ENCODE measurements around the gene SLC7A7. TPM values are rescaled to one million over a fixed set of nuclear protein-coding genes. Genes with fewer than 3 reads are reported as not detected.

Gene SLC7A7
- total RNA-seq, 1 experiment from 2014 or later, result 3.1 TPM

GRCh38 chr14:22822016-22822570 is 6.9 kb upstream of the SLC7A7 start:
- H4K5ac ChIP-seq (ENCODE audit: insufficient read length, low read depth, low read length), result no peak overlapping the region
- H2BK12ac ChIP-seq (ENCODE audit: insufficient read length, low read depth, low read length), result peak overlapping the region; percentile 83
- H3K36me3 Mint-ChIP-seq (ENCODE audit: insufficient read depth in 1 of 3, low read depth in 3 of 3), result no peaks in the 10 kb centered on the region; a peak in 1 of 7 replicates
- H3K79me2 ChIP-seq (ENCODE audit: insufficient read depth, low read length), result no peaks in the 10 kb centered on the region
- no peaks in the 10 kb centered on the region for H3K9me3 ChIP-seq (ENCODE audit: control insufficient read depth, low read depth, low read length)
- no peak overlapping the region for H3K56ac ChIP-seq (ENCODE audit: insufficient read length, low read depth, low read length)
- peak overlapping the region; percentile 9 for H3T11ph ChIP-seq (ENCODE audit: low read length)
- peak overlapping the region; percentile 64 for H2BK5ac ChIP-seq (ENCODE audit: insufficient read length, low read length)
- peak; percentile 77 for DNase-seq
- peaks cover 13% of the 10 kb centered on the region for H3K4me1 ChIP-seq (ENCODE audit: insufficient read depth, low read length)
- no peak for TF ChIP-seq CTCF (conservative IDR thresholded peaks at IDR 0.05)
- no peak overlapping the region for H2AK5ac ChIP-seq (ENCODE audit: insufficient read length, low read length)
- H3K4me2 ChIP-seq (ENCODE audit: insufficient read depth, insufficient read length, low read length), result peak overlapping the region; percentile 79
- no peaks in the 10 kb centered on the region for H3K79me1 ChIP-seq (ENCODE audit: insufficient read depth, low read depth, low read length, poor library complexity, severe bottlenecking)
- peaks cover 4% of the 10 kb centered on the region for H3K27me3 Mint-ChIP-seq (ENCODE audit: low read depth)
- no peaks in the 10 kb centered on the region for H4K20me1 ChIP-seq (ENCODE audit: control insufficient read depth, insufficient read depth, insufficient read length)
- WGBS (ENCODE audit: extremely low coverage, insufficient read length, low lambda C conversion rate), result no CpG with 5 or more reads among the region's 32 CpGs
- H3K4me1 Mint-ChIP-seq, result peaks cover 44 to 52% of the 10 kb centered on the region in 2 experiments
- no peak overlapping the region for H3K23ac ChIP-seq (ENCODE audit: insufficient read length, low read depth, low read length)
- H2BK20ac ChIP-seq (ENCODE audit: low read depth, low read length, poor library complexity, severe bottlenecking), result no peak overlapping the region
- H3K9me3 Mint-ChIP-seq, result no peaks in the 10 kb centered on the region; a peak in 1 of 5 replicates
- peak overlapping the region; percentile 46 for H3K27ac ChIP-seq (ENCODE audit: insufficient read length, low read depth, low read length)
- H3K4ac ChIP-seq (ENCODE audit: low read depth, low read length), result no peak overlapping the region; the same call in 1 of the 2 replicates
- peak overlapping the region; percentile 75 to 86 for H3K4me3 Mint-ChIP-seq
- peak overlapping the region; percentile 92 for H3K18ac ChIP-seq (ENCODE audit: insufficient read length, low read depth, low read length)
- H3K27me3 ChIP-seq (ENCODE audit: insufficient read depth, low read length), result no peaks in the 10 kb centered on the region
- H3K9ac ChIP-seq (ENCODE audit: extremely low read depth, insufficient read length, low read length), result peak overlapping the region; percentile 82
- no peak overlapping the region for H2AFZ ChIP-seq (ENCODE audit: low read length)
- H2BK120ac ChIP-seq (ENCODE audit: low read depth, low read length, poor library complexity, severe bottlenecking), result peak overlapping the region; percentile 52
- H4K8ac ChIP-seq (replicated peaks; ENCODE audit: insufficient read length, low read depth, low read length), result no peak overlapping the region
- H3K27ac Mint-ChIP-seq, result peak overlapping the region; percentile 88 to 99 (median 96)
- no peak overlapping the region for H4K91ac ChIP-seq (ENCODE audit: insufficient read length, low read depth, low read length)
- H3K23me2 ChIP-seq (ENCODE audit: insufficient read length, low read depth, low read length, poor library complexity, severe bottlenecking), result peaks cover 9% of the 10 kb centered on the region
- peak overlapping the region; percentile 92 for H3K14ac ChIP-seq (ENCODE audit: insufficient read depth, low read length)
- H2BK15ac ChIP-seq (ENCODE audit: low read depth, low read length), result no peak overlapping the region

All from H9 (cell line).